Vagina (tissue), 2 donors: ENCODE results near the gene MCEE. TPM values are rescaled to one million over a fixed set of nuclear protein-coding genes. Genes with fewer than 3 reads are reported as not detected.

ENCODE experiments used
- DNase-seq, 2 donors: peaks; one replicate each; pipeline ENCODE4 v3.0.0-alpha.2; 2017; ENCODE audit errors: extremely low spot score in 2 of 2
- H3K27ac ChIP-seq: fragments of 200-600 bp; sonication (generic); one replicate; pipeline ENCODE4 v1.5.1; 2019
- H3K27me3 ChIP-seq: fragments of 200-600 bp; sonication (generic); one replicate; pipeline ENCODE4 v1.5.1; 2019
- H3K36me3 ChIP-seq, 2 donors: fragments of 200-600 bp; sonication (generic); one replicate each; pipeline ENCODE4 v1.5.1; 2017 to 2019
- H3K4me1 ChIP-seq: fragments of 200-600 bp; sonication (generic); one replicate; pipeline ENCODE4 v1.5.1; 2019
- H3K4me3 ChIP-seq, 2 donors: fragments of 200-600 bp; sonication (generic); 1 replicate in 1 of 2; 2 replicates in 1 of 2; pipeline ENCODE4 v1.5.1; 2016 to 2019
- H3K9me3 ChIP-seq: fragments of 200-600 bp; sonication (generic); one replicate; pipeline ENCODE4 v1.5.1; 2019
- CTCF ChIP-seq, 3 experiments: fragments of 450-650 bp in 2 of 3; fragments of 200-600 bp in 1 of 3; sonication (generic) in 1 of 3; IDR thresholded peaks; one replicate each; pipeline ENCODE4 v1.5.1; 2017 to 2019; ENCODE audit warnings: antibody characterized with exemption in 3 of 3, mild to moderate bottlenecking in 2 of 3, moderate library complexity in 2 of 3
- POLR2A ChIP-seq, 2 donors: fragments of 450-650 bp; IDR thresholded peaks; one replicate each; pipeline ENCODE4 v1.6.1; 2017; ENCODE audit warnings: antibody characterized with exemption in 2 of 2, mild to moderate bottlenecking in 2 of 2, moderate library complexity in 2 of 2
- POLR2AphosphoS5 ChIP-seq, 2 donors: sonication (generic); formaldehyde crosslinking; IDR thresholded peaks; one replicate each; pipeline ENCODE4 v1.9.0; 2017; ENCODE audit warnings: antibody characterized with exemption in 2 of 2, mild to moderate bottlenecking in 2 of 2, low read depth in 1 of 2; ENCODE audit not compliant: insufficient read depth in 1 of 2
- intact Hi-C: fragments of 100-400 bp; cut with DNase I; formaldehyde crosslinking; loops from one replicate; pipeline ENCODE4 v1.15.1; 2023
- total RNA-seq: library from RNA; depleted of rRNA; stranded (reverse); fragments of >200 nt; gene quantifications from one replicate; pipeline ENCODE4 v1.2.3, GENCODE V29; 2016

Gene MCEE
- total RNA-seq, 1 donor from 2014 or later = 12.8 TPM

- intact Hi-C loops = no loop called here
Observed at GRCh38 chr2:71067567-71068217, 62.3 kb downstream of the MCEE start.

GRCh38 chr2:71066856-71067255 is 63.2 kb downstream of the MCEE start:
- intact Hi-C loops = no loop called here
- no peak for DNase-seq
- no peak for TF ChIP-seq POLR2AphosphoS5 (IDR thresholded peaks at IDR 0.05; ENCODE audit: insufficient read depth in 1 of 2, low read depth in 1 of 2)
- TF ChIP-seq CTCF (IDR thresholded peaks at IDR 0.05) = no peak
- TF ChIP-seq POLR2A (IDR thresholded peaks at IDR 0.05) = no peak
- no peak overlapping the region for H3K27ac ChIP-seq
- no peaks in the 10 kb centered on the region for H3K36me3 ChIP-seq
- H3K9me3 ChIP-seq = no peaks in the 10 kb centered on the region
- peaks cover 47% of the 10 kb centered on the region for H3K4me1 ChIP-seq
- H3K4me3 ChIP-seq = no peak overlapping the region
- no peaks in the 10 kb centered on the region for H3K27me3 ChIP-seq

More at GRCh38 chr2:71067567-71068217, 62.3 kb downstream of the MCEE start:
- Histone ChIP-seq H3K27me3 (no peaks in the 10 kb centered on the region), H3K4me3 (peak overlapping the region; percentile 66 to 93), H3K36me3 (peaks cover 0 to 3% of the 10 kb centered on the region in 2 donors), H3K4me1 (peaks cover 56% of the 10 kb centered on the region), H3K27ac (peak overlapping the region; percentile 93), H3K9me3 (no peaks in the 10 kb centered on the region)
- peak in 1 of 2 donors; percentile 93 for DNase-seq
- TF ChIP-seq POLR2AphosphoS5 (IDR thresholded peaks at IDR 0.05; ENCODE audit: insufficient read depth in 1 of 2, low read depth in 1 of 2) (no peak), POLR2A (IDR thresholded peaks at IDR 0.05) (no peak), CTCF (IDR thresholded peaks at IDR 0.05) (no peak)

GRCh38 chr2:71064754-71065621 is 65.0 kb downstream of the MCEE start:
- Histone ChIP-seq H3K4me3 (no peak overlapping the region), H3K36me3 (no peaks in the 10 kb centered on the region), H3K27ac (no peak overlapping the region), H3K27me3 (no peaks in the 10 kb centered on the region), H3K9me3 (no peaks in the 10 kb centered on the region), H3K4me1 (peaks cover 29% of the 10 kb centered on the region)
- no peak for DNase-seq
- intact Hi-C loops = no loop called here
- TF ChIP-seq POLR2A (IDR thresholded peaks at IDR 0.05) = no peak
- TF ChIP-seq POLR2AphosphoS5 (IDR thresholded peaks at IDR 0.05; ENCODE audit: insufficient read depth in 1 of 2, low read depth in 1 of 2) = no peak
- no peak for TF ChIP-seq CTCF (IDR thresholded peaks at IDR 0.05)

- no peak overlapping the region for H3K4me3 ChIP-seq
Observed at GRCh38 chr2:71064110-71064611, 65.9 kb downstream of the MCEE start.

GRCh38 chr2:71063216-71063615 is 66.8 kb downstream of the MCEE start:
- H3K9me3 ChIP-seq = no peaks in the 10 kb centered on the region
- peaks cover 15% of the 10 kb centered on the region for H3K4me1 ChIP-seq
- no peak overlapping the region for H3K4me3 ChIP-seq
- no peak for DNase-seq
- no peaks in the 10 kb centered on the region for H3K27me3 ChIP-seq
- no peak overlapping the region for H3K27ac ChIP-seq
- TF ChIP-seq CTCF (IDR thresholded peaks at IDR 0.05) = no peak
- H3K36me3 ChIP-seq = no peaks in the 10 kb centered on the region
- intact Hi-C loops = no loop called here

More at GRCh38 chr2:71064110-71064611, 65.9 kb downstream of the MCEE start:
- H3K36me3 ChIP-seq = no peaks in the 10 kb centered on the region
- H3K9me3 ChIP-seq = no peaks in the 10 kb centered on the region
- DNase-seq = no peak
- TF ChIP-seq POLR2A (IDR thresholded peaks at IDR 0.05) = no peak
- peak in 1 of 2 donors; percentile 57 for TF ChIP-seq POLR2AphosphoS5 (IDR thresholded peaks at IDR 0.05; ENCODE audit: insufficient read depth in 1 of 2, low read depth in 1 of 2)
- H3K27me3 ChIP-seq = no peaks in the 10 kb centered on the region
- peaks cover 20% of the 10 kb centered on the region for H3K4me1 ChIP-seq
- intact Hi-C loops = no loop called here
- H3K27ac ChIP-seq = peak overlapping the region; percentile 45
